Measurements from ENCODE around the gene PKN1.

DNA sequence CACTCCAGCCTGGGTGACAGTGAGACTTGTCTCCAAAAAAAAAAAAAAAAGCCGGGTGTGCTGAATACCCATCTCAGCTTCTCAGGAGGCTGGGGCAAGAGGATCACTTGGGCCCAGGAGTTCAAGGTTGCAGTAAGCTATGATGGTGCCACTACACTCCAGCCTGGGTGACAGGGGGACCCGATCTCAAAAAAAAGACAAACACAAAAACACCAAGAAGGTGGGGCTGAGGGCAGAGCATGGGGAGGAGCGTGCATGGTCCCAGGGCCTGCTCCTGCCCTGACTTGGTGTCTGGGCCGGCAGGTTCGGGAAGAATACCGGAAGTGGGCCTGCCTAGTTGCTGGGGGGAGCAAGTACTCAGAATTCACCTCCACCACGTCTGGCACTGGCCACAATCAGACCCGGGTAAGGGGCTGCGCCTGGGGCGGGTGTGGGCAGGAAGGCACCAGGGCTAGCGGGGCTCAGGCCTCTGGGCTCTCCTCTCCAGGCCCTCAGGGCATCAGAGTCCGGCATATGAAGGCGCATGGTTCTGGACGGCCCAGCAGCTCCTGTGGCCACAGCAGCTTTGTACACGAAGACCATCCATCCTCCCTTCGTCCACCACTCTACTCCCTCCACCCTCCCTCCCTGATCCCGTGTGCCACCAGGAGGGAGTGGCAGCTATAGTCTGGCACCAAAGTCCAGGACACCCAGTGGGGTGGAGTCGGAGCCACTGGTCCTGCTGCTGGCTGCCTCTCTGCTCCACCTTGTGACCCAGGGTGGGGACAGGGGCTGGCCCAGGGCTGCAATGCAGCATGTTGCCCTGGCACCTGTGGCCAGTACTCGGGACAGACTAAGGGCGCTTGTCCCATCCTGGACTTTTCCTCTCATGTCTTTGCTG is 25.3 kb upstream of the PKN1 start:
- TF ChIP-seq GABPA (IDR thresholded peaks at IDR 0.05; ENCODE audit: low read depth) (no peak), POLR2AphosphoS2 (IDR thresholded peaks at IDR 0.05; ENCODE audit: low read depth, low read length) (peak; percentile 24; the same call in 1 of the 2 replicates), JUNB (IDR thresholded peaks at IDR 0.05) (no peak), MXI1 (IDR thresholded peaks at IDR 0.05; ENCODE audit: low read depth, low read length) (no peak), ZNF274 (IDR thresholded peaks at IDR 0.05; ENCODE audit: insufficient read depth, insufficient read length) (no peak)
- TF ChIP-seq, protein P1, sequence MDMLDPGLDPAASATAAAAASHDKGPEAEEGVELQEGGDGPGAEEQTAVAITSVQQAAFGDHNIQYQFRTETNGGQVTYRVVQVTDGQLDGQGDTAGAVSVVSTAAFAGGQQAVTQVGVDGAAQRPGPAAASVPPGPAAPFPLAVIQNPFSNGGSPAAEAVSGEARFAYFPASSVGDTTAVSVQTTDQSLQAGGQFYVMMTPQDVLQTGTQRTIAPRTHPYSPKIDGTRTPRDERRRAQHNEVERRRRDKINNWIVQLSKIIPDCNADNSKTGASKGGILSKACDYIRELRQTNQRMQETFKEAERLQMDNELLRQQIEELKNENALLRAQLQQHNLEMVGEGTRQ (IDR thresholded peaks at IDR 0.05; ENCODE audit: borderline replicate concordance, low read depth, low read length), result no peak
- TF ChIP-seq, protein P2, sequence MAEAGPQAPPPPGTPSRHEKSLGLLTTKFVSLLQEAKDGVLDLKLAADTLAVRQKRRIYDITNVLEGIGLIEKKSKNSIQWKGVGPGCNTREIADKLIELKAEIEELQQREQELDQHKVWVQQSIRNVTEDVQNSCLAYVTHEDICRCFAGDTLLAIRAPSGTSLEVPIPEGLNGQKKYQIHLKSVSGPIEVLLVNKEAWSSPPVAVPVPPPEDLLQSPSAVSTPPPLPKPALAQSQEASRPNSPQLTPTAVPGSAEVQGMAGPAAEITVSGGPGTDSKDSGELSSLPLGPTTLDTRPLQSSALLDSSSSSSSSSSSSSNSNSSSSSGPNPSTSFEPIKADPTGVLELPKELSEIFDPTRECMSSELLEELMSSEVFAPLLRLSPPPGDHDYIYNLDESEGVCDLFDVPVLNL (IDR thresholded peaks at IDR 0.05; ENCODE audit: low read depth, low read length), result no peak

All from GM12878 (cell line).